NCI-H1048 (cell line): ENCODE data around the gene SSBP2.
"Not testable (repeated sequence)": the region's sequence is repeated elsewhere in the genome, so short reads cannot be mapped to it uniquely, and the experiment has no call there.

Experiments
- DNase-seq: peaks from one replicate; lab custom pipeline; 2025; lab: John Stamatoyannopoulos, UW

Gene SSBP2

GRCh38 chr5:81728301-81728700, 22.6 kb downstream of the SSBP2 start:
- DNase-seq, result no peak

GRCh38 chr5:81726297-81726696, 24.6 kb downstream of the SSBP2 start:
- DNase-seq, result no peak

GRCh38 chr5:81724571-81724970, 26.3 kb downstream of the SSBP2 start:
- DNase-seq, result no peak

DNA sequence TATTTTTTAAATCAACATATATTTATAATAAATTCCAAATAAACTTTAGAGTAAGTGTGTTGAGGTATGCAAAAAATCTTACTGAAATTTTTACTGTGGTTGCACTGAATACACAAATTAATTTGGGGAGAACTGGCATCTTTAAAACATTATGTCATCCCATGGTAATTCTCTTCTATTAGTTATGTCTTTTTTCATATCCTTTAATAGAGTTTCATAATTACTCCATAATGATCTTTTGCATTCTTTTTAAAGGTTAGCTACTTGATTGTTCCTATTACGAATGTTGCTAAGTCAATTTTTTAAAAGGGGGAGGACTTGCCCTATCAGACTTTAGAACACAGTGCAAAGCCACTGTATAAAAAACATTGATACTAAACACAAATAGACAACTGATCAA, 26.8 kb downstream of the SSBP2 start:
- DNase-seq, result no peak

DNA sequence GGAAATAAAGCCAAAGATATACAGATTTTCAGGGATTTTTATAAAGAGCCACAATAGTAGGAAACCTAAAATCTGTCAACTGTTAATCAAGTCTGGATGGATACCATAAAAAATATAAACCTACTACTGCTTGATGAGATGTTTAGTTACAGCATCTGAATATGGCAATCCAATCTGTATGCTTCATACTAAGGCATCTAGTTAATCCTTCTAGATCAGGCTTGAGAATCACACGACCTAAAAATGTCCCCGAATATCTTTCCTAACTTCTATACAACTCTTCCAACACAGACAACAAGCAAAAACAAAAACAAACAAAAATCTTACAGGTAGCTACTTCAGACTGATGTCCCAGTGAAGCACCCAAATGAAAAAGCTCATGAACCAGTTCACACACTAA, 29.8 kb downstream of the SSBP2 start:
- DNase-seq, result no peak

- no peak for DNase-seq
Observed at GRCh38 chr5:81719743-81720345, 31.1 kb downstream of the SSBP2 start.

DNA sequence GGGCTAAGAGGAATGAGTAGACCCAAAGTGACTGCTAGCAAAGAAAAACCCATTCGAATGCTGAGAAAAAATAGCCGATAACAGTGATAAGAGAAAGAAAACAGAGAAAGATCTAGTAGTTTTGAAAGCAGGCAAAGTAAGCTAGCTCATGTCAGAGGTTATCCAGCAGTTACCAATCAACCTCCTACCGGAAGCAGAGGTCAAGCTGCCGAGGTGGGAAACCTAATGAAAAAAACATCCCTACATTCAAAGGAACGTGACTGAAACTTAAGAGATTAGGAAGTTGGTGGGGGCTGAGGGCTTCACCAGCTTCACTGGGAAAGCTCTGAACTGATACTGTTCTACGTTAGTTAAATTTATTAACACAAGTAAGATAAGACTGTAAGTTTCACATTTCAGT, 32.6 kb downstream of the SSBP2 start:
- no peak for DNase-seq

GRCh38 chr5:81717860-81718259, 33.0 kb downstream of the SSBP2 start:
- DNase-seq, result no peak

DNA sequence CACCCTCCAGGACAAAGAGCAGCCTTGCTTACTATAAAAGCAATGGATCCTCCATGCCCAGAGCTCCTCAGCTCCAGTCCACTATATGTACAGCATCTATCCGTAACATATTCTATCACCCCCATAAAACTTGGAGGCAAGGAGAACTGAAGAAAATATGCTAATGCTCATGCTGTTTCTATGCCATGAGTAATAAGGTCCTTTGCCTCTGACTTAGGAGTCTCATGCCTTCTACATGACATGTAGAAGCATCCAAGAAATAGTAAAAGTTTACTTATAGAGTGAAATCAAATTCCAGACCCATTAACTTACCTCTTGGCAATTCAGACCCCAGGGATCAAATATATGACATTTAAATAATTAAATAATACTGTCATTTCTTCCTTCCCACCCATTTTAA, 33.7 kb downstream of the SSBP2 start:
- no peak for DNase-seq

GRCh38 chr5:81714076-81714475, 36.8 kb downstream of the SSBP2 start:
- not testable (repeated sequence) for DNase-seq

DNA sequence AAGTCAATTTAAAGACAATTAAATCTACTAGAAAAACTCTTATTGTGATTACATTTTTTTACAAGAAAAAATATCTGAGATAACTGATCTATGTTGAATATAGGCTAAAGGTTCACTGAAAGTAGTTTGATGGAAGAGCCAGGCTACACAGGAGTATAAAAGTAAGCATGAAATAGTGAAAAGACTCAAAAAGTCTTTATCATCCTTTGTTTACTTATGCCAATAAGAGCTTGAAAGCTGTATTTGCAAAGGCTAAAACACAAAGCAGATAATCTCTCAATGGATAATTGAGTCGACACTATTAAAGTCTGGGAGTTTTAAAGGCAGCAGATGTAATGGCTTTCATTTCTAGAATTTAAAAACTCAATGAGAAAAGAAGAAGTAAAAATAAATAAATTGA, 42.0 kb downstream of the SSBP2 start:
- no peak for DNase-seq

GRCh38 chr5:81703840-81704239, 47.1 kb downstream of the SSBP2 start:
- no peak for DNase-seq

DNA sequence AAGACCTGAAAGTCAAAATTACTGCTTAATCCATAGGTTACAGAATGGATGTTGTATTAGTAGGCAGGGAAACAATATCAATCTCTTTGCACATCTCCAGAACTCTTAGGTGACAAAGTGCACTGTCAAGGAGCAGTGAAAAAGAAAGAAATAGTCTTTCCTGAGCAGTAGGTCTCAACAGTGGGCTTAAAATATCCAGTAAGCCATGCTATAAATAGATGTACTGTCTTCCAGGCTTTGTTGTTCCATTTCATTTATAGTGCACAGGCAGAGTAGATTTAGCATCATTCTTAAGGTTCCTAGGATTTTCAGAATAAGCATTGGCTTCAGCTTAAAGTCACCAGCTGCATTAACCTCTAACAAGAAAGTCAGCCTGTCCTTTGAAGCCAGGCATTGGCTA, 50.7 kb downstream of the SSBP2 start:
- no peak for DNase-seq

DNA sequence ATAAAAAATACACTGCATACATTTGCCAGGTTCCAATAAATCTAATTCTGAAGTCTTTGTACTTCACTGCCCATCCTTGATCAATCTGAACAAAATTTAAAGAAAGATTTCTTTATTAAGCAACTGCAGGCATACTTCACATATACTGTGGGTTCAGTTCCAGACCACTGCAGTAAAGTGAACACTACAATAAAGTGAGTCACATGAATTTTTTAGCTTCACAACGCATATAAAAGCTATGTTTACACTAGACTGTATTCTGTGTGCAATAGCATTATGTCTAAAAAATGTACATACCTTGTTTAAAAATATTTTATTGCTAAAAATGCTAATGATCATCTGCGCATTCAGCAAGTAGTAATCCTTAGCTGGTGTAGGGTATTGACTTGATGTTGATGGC, 52.1 kb downstream of the SSBP2 start:
- DNase-seq, result no peak

GRCh38 chr5:81696418-81697397, 54.2 kb downstream of the SSBP2 start:
- DNase-seq, result no peak

- no peak for DNase-seq
Observed at GRCh38 chr5:81694726-81695125, 56.2 kb downstream of the SSBP2 start.

GRCh38 chr5:81688215-81688614, 62.7 kb downstream of the SSBP2 start:
- DNase-seq, result no peak

DNA sequence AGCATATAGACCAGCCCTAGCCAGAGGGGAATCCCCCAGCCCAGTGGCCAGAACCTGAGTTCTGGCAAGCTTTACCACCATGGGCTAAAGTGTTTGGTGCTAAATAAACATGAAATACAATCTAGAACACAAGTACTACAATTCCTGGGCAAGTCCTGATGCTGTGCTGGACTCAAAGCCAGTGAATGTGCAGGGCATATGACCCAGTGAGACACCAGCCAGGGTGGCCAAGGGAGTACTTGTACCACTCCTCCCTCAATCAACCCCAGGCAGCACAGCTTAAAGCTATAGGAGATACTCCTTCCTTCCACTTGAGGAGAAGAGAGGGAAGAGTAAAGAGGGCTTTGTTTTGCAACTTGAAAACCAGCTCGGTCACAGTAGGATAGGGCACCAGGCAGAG, 63.6 kb downstream of the SSBP2 start:
- no peak for DNase-seq

DNA sequence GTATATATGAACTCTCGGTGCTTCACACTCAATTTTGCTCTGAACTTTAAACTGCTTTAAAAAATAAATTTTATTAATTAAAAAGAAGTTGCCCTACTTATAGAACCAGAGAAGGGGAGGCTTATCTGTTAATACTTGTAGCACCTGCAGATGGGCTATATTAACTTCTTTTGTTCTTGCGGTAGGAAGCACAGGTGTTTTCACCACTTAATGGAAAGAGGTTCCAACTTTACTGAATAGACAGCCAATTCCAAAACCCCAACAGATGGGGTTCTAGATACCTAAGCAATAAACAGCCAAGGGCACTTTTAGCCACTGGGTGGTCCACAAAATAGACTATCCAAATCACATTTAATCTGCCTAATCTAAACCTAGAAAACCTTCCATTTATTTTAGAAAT, 65.4 kb downstream of the SSBP2 start:
- DNase-seq, result no peak

GRCh38 chr5:81679885-81680284, 71.0 kb downstream of the SSBP2 start:
- DNase-seq, result no peak

- DNase-seq, result no peak
Observed at GRCh38 chr5:81675420-81675819, 75.5 kb downstream of the SSBP2 start.

DNA sequence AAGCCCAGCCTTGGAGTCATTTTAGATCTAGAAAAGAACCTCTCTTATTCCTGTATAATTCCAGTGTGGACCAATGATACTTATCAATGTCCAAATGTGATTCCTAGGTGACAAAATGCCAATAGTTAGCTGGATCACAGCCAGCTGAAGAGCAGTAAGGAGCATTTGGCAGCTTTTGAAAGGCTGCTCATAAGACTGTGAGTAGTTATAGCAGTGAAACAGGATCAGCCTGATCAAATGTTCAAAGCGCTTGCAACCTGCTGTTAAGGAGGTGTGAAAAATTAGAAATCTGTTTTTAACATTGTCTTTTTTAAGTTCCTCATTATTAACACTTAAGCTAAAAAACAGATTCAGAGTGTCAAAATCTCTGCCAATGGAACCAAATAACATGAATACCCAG, 85.1 kb downstream of the SSBP2 start:
- DNase-seq, result no peak

- DNase-seq, result not testable (repeated sequence)
Observed at GRCh38 chr5:81660624-81661023, 90.3 kb downstream of the SSBP2 start.

GRCh38 chr5:81657386-81657785, 93.5 kb downstream of the SSBP2 start:
- DNase-seq, result peak; percentile 53
